GM12891 (cell line): ENCODE measurements around the gene LZTS3.

Experiments used
- DNase-seq: peaks from one replicate; pipeline ENCODE4 v3.0.0; 2011; ENCODE audit warnings: low spot score; ENCODE audit not compliant: insufficient read length
- FAIRE-seq: peaks from 2 replicates; lab custom pipeline; 2011; peaks lifted over from hg19 to GRCh38; lab: Jason Lieb, UNC
- PAX5 ChIP-seq: IDR thresholded peaks from 2 replicates; pipeline ENCODE4 v1.6.1; 2011; ENCODE audit warnings: low read length, moderate library complexity, mild to moderate bottlenecking; ENCODE audit not compliant: insufficient read depth, severe bottlenecking
- POLR2A ChIP-seq: IDR thresholded peaks from 2 replicates; pipeline ENCODE4 v1.6.1; 2011; ENCODE audit warnings: low read depth, low read length, control low read depth
- POLR2AphosphoS5 ChIP-seq: IDR thresholded peaks from 2 replicates; pipeline ENCODE4 v1.6.1; 2011; ENCODE audit warnings: low read depth, low read length, control low read depth
- POU2F2 ChIP-seq: IDR thresholded peaks from 2 replicates; pipeline ENCODE4 v1.6.1; 2011; ENCODE audit warnings: low read depth, mild to moderate bottlenecking, control low read depth, low read length, moderate library complexity
- SPI1 ChIP-seq: IDR thresholded peaks from 2 replicates; pipeline ENCODE4 v1.6.1; 2011; ENCODE audit warnings: low read depth, low read length, control low read depth
- TAF1 ChIP-seq: IDR thresholded peaks from 2 replicates; pipeline ENCODE4 v1.6.1; 2011; ENCODE audit warnings: low read depth, low read length, control low read depth

LZTS3 gene

DNA sequence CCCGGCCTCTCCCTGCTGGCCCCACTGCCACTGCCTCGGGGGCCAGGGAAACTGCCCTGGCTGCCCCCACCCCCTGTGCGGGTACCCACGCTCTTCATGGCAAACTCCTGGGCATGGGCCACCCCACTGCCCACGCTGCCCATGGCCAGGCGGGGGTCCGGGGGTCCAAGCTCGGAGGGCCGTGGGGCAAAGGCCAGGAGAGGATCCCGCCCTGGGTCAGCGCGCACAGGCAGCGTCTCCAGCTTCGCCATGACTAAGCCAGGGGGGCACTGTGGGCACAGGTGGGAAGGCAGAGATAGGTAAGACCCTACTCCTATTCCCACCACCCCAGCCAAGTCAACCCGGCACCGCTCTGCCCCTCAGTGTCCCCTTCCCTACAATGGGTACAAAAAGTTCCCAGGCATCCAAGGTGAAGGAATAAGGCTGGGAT is 6.4 kb downstream of the LZTS3 start:
- DNase-seq (no peak), FAIRE-seq (no peak)
- no peak for TF ChIP-seq PAX5
- TF ChIP-seq SPI1: no peak
- TF ChIP-seq POU2F2: no peak
- TF ChIP-seq POLR2AphosphoS5: no peak
- TF ChIP-seq TAF1: no peak
- TF ChIP-seq POLR2A: no peak

DNA sequence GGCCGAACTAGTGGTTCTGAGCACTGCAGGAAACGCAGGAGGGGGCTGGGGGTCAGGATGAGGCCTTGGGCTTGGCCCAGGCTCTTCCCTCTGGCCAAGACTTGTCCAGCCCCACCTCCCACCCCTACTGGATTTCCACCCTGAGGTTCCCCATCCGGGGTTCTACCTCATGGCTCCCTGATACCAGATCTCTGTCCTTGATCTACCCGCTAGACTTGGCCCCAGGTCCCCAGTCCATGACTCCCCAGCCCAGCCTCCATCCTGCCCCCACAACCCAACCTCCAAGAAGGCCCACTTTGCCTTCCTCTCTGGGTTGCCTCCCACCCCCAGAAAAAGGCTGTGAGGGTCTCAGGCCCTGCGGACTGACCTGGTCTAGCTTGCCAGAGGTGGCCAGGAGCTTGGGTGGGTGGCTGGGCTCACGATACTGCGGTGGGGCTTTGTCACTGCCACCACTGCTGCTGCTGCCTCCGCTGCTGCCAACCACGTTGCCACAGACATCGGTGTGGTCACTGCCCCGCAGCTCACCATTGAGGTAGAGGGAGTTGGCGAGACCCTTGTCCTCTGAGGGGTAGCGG is 6.9 kb downstream of the LZTS3 start:
- FAIRE-seq: no peak
- no peak for TF ChIP-seq POU2F2
- TF ChIP-seq POLR2A: no peak
- no peak for TF ChIP-seq TAF1
- TF ChIP-seq SPI1: no peak
- no peak for TF ChIP-seq PAX5
- no peak for TF ChIP-seq POLR2AphosphoS5
- DNase-seq: no peak

DNA sequence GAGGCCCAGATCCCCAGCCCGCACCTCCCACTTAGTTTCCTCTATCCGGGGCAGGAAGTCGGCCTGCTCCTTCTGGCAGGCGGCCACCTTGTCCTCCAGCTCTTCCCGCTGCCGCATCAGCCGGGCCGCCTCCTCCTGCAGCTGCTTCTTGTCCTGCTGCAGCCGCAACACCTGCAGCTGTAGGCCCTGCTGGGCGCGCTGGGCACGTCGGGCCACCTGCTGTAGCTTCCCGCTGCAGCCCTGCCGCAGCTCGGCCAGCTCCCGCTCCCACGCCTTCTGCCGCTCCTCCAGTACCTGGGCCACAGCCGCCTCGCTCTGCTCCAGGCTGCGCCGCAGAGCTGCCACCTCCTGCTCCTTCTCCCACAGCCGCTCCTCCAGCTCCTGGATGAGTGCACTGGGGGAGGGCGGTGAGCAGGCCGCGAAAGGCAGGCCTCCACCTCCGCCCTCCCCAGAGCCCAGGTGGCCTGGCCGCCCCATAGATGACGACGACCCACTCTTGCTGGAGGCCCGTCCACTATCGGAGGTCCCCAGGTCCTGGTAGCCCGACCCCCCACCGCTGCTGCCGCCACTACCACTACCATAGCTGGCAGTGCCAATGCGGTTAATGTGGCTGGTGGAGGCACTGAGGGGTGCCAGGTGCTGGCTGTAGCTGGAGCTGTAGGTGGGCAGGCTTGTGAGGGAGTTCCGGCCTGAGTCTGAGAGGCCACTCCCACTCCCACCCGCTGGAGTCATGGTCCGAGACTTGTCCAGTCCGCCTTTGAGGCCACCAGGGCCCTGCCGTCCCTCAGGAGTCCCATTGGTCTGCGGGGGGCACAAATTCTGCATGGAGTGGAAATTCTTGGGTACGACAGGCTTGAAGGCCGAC is 7.6 kb downstream of the LZTS3 start:
- TF ChIP-seq TAF1: no peak
- TF ChIP-seq POU2F2: no peak
- TF ChIP-seq POLR2AphosphoS5: no peak
- TF ChIP-seq PAX5: no peak
- no peak for TF ChIP-seq SPI1
- no peak for TF ChIP-seq POLR2A
- FAIRE-seq (no peak), DNase-seq (no peak)

DNA sequence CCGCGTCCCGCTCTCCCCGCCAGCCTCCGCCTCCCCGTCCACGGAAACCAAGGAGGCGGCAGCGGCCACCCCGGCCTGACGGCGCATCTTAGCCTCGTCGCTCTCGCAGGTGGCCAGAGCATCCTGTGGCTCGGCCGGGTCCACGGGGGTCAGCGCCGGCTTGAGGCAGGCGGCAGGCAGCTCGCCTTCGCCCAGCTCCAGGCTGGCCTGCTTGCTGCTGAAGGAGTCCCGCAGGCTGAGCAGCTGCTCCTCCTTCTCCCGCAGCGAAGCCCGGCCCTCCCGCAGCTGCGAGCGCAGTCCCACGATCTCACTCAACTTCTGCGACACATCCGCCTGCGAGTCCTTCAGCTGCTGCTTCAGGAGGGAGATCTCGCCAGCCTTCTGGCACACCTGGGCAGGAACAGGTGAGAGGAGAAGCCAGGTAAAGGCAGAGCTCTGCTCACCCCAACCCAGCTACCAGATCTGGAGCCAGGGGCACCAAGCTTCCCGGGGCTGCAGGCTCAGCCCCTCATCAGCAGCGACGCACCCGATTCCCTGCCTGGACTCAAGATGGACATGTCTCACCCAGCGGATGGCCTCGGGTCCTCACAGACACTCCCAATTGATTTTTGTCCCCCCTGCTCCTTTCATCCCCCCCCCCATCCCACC is 8.5 kb downstream of the LZTS3 start:
- DNase-seq (no peak), FAIRE-seq (peak; percentile 13)
- TF ChIP-seq PAX5 (no peak), POLR2AphosphoS5 (no peak), SPI1 (no peak), POU2F2 (no peak), POLR2A (no peak), TAF1 (no peak)

DNA sequence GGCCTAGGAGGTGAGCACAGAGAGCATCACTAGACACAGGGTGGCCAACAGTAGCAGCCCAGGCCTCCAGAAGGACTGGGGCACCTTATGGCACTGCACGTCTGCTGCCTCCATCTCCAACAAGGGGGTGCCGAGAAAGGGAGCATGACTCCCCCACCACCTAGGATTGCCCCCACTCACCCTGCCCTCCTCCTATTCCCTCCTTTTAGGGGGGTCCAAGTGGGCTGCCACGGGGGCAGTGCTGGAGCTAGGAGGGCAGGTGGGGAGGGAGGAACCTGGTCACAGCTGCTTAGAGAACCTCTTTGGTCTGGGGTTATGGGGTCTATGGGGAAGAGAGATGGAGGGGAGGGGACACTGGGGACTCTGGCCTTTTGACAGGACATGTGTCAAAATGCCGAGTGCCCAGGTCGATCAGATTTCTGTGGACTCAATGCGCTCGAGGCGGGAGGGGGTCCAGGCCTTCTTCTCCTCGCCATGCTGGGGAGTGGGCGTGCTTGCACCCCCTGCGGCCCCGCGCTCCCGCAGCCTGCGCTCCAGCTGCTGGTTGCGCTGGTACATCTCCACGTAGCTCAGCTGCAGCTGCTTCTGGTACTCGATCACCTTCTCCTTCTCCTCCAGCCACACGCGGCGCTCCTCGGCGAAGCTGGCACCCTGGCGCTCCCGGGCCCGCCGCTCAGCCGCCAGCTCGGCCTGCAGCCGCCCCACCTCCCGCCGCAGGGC is 9.1 kb downstream of the LZTS3 start:
- FAIRE-seq (no peak), DNase-seq (no peak)
- TF ChIP-seq PAX5 (no peak), POLR2AphosphoS5 (no peak), POU2F2 (no peak), SPI1 (no peak), TAF1 (no peak), POLR2A (no peak)

DNA sequence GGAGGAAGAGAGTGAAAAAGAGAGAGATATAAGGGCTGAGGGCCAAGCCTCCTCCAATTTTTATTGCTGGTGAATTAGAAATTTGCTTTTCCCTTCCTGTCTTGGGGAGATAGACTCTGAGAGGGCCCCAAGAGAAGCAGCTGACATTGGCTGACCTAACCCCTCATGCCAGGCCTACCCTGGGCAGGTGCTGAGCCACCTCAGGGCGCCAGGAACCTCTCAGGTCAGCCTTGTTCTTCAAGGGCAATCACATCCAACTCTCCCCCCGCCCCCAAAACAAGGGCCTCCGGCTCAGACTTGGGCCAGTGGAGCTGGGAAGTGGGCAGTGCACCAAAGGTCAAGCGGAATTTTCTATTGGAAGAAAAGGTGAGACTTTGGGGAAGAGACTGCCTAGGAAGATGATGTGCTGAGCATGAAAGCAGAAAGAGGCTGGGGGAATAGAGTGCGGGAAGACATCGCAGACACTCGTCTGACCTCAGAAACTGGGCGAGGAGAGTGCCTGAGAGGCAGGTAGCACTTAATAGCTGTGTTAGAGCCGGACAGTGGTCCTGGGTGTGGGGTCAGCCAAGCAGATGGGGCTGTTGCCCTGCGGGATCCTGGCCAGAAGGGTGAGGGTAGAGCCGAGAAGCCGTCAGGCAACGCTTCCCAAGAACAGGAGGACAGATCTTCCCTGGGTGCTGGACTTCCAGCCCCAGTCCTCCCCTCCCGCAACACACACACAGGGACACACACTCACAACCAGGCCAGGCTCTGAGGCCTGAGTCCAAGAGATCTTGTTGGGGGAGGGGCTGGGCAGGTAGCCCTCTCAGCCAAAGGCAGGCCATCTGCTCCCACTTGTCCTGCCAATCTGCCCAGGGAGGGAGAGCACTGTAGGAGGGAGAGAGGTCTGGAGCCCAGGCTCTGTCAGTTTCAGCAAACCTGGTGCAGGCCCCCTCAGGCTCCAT is 10.0 kb downstream of the LZTS3 start:
- FAIRE-seq (no peak), DNase-seq (no peak)
- TF ChIP-seq POU2F2: no peak
- TF ChIP-seq SPI1: no peak
- TF ChIP-seq POLR2AphosphoS5: no peak
- no peak for TF ChIP-seq TAF1
- no peak for TF ChIP-seq PAX5

DNA sequence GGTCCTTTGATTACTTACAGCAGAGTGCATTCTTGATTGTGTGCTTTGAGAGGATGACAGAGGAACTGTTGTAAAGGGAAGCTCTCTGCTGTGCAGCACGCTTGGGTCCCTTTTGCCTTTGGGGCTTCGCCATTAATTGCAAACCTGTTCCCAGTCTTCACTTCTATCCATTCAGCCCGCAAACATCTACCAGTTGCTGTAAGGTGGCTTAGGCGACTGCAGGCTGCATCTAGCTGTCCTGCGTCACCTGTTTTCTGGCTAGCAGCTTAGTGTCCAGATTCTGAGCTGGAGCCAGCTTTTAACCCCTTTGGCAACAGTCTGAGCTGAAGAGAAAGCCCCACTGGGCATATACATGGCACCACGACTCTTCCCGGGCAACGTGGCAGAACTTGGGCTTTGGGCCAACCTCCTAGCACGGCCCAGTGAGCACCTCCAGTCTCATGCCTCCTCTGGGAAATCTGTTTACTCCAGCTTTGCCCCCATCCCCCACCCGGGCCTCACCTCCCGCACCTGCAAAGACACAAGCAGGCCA is 11.2 kb downstream of the LZTS3 start:
- FAIRE-seq: no peak
- TF ChIP-seq POLR2AphosphoS5 (no peak), POU2F2 (no peak), TAF1 (no peak), POLR2A (no peak), PAX5 (no peak), SPI1 (no peak)
- DNase-seq: no peak
